A673 (cell line): ENCODE data around the gene PGC. TPM values are rescaled to one million over a fixed set of nuclear protein-coding genes. Genes with fewer than 3 reads are reported as not detected.
A peak's percentile ranks its signal among the peaks of the same experiment; 100 is the strongest.
"Not testable (repeated sequence)": the region's sequence is repeated elsewhere in the genome, so short reads cannot be mapped to it uniquely, and the experiment has no call there.

Experiments used
- BruUV-seq: library from RNA; stranded (reverse); fragments of 400-500 nt; replicated peaks from 2 replicates; lab custom pipeline; 2021; lab: Mats Ljungman, UMichigan
- CTCF ChIA-PET: fragments of 300-600 bp; sonication (Branson Sonifier 250); formaldehyde crosslinking; loops from one replicate; lab custom pipeline; 2022; ENCODE audit warnings: antibody characterized with exemption; lab: Charles Lee
- POLR2A ChIA-PET: fragments of 300-600 bp; sonication (Branson Sonifier 250); formaldehyde crosslinking; loops from one replicate; lab custom pipeline; 2022; ENCODE audit warnings: antibody characterized with exemption; ENCODE audit not compliant: low non-redundant PET; lab: Charles Lee
- DNase-seq: peaks from one replicate; pipeline ENCODE4 v3.0.0-alpha.2; 2015; ENCODE audit warnings: low spot score
- H3K27ac ChIP-seq: fragments of 200-600 bp; sonication (generic); 2 replicates; pipeline ENCODE4 v1.5.1; 2016; ENCODE audit warnings: mixed run types, low read depth, mild to moderate bottlenecking, mixed read lengths, antibody characterized with exemption, low read length; ENCODE audit not compliant: poor library complexity, severe bottlenecking
- H3K27me3 ChIP-seq: fragments of 200-600 bp; sonication (generic); replicated peaks from 2 replicates; pipeline ENCODE4 v1.6.1; 2017; ENCODE audit warnings: mixed run types, low read depth, mild to moderate bottlenecking, mixed read lengths, antibody characterized with exemption, low read length; ENCODE audit not compliant: insufficient read depth, poor library complexity
- H3K36me3 ChIP-seq: fragments of 200-600 bp; sonication (generic); 2 replicates; pipeline ENCODE4 v1.6.1; 2016; ENCODE audit warnings: mixed run types, mild to moderate bottlenecking, mixed read lengths, antibody characterized with exemption, low read length; ENCODE audit not compliant: insufficient read depth, poor library complexity, severe bottlenecking
- H3K4me1 ChIP-seq: fragments of 200-600 bp; sonication (generic); 2 replicates; pipeline ENCODE4 v1.6.1; 2017; ENCODE audit warnings: mixed run types, mild to moderate bottlenecking, mixed read lengths, antibody characterized with exemption, low read length; ENCODE audit not compliant: insufficient read depth, poor library complexity, severe bottlenecking
- H3K4me3 ChIP-seq: fragments of 200-600 bp; sonication (generic); 2 replicates; pipeline ENCODE4 v1.5.1; 2016; ENCODE audit warnings: low read depth, mixed run types, mild to moderate bottlenecking, mixed read lengths, low read length; ENCODE audit not compliant: poor library complexity, severe bottlenecking
- H3K9me3 ChIP-seq: fragments of 200-600 bp; sonication (generic); 2 replicates; pipeline ENCODE4 v1.6.1; 2016; ENCODE audit warnings: mixed run types, low read depth, mild to moderate bottlenecking, mixed read lengths, antibody characterized with exemption, low read length; ENCODE audit not compliant: poor library complexity, severe bottlenecking
- EZH2 ChIP-seq: fragments of 200-600 bp; sonication (generic); IDR thresholded peaks from 2 replicates; pipeline ENCODE4 v1.6.1; 2017; ENCODE audit warnings: borderline replicate concordance, low read depth, mild to moderate bottlenecking, mixed read lengths, antibody characterized with exemption, low read length; ENCODE audit not compliant: poor library complexity, severe bottlenecking
- intact Hi-C: fragments of 100-400 bp; cut with micrococcal nuclease; formaldehyde crosslinking; loops from one replicate; pipeline ENCODE4 v1.10.0; 2022; ENCODE audit not compliant: unreplicated experiment
- total RNA-seq: library from RNA; stranded (reverse); gene quantifications from 2 replicates; pipeline ENCODE4 v1.2.3, GENCODE V29; 2021
- TF ChIP-seq, protein P1 (sequence below): fragments of 300-800, 200-600 bp; sonication (generic); conservative IDR thresholded peaks from 2 replicates; pipeline ENCODE4 v1.5.1; 2017; ENCODE audit warnings: low read depth, mild to moderate bottlenecking, antibody characterized with exemption, low read length, moderate library complexity, mixed read lengths

The PGC gene
- total RNA-seq, 1 experiment from 2014 or later, result not detected

DNA sequence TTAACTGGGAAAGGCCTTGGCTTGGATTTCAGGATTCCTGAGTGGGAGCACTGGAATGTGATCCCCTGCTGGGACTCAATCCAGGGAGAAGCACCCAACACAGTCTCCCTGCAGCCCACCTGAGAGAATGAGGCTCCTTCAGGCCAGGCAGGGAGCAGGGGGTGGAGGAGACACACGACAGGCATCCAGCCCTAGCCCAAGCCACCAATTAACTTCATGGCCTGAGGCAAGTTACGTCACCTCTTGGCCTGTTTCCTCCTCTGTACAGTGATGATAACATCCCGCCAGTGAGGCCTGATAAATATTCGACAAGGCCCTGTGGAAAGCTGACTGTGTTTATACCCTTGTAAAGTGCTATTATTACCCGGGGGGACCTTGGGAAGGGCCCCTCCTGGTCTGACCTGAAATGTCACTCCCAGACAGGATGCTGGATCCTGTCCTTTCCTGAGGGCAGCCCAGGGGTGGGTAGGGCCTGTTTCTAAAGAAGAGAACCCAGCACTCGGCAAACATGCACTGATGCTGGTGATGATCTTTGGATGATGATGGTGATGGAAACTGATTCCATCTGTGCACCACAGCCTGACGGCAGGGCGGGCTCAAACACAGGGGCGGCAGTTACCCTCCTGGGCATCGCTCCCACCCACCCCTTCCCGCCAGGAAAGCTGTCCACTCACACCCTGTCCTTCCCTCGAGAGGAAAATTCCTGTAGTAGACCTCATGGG, 20.1 kb upstream of the PGC start:
- Histone ChIP-seq H3K27me3 (no peaks in the 10 kb centered on the region), H3K9me3 (no peaks in the 10 kb centered on the region), H3K36me3 (no peaks in the 10 kb centered on the region), H3K4me1 (peaks cover 5% of the 10 kb centered on the region), H3K4me3 (no peak overlapping the region), H3K27ac (no peak overlapping the region)
- BruUV-seq, result no TSS peak
- ChIA-PET POLR2A (interaction anchor here (0.6 kb wide), 1 partner anchor 33 kb away, joined by 6 read pairs; no protein-coding TSS in a partner anchor), CTCF (interaction anchor here (0.7 kb wide), 1 partner anchor 1251 kb away, joined by 3 read pairs; no protein-coding TSS in a partner anchor)
- intact Hi-C loops, result no loop called here
- DNase-seq, result no peak
- no peak for TF ChIP-seq EZH2
- TF ChIP-seq, protein P1, sequence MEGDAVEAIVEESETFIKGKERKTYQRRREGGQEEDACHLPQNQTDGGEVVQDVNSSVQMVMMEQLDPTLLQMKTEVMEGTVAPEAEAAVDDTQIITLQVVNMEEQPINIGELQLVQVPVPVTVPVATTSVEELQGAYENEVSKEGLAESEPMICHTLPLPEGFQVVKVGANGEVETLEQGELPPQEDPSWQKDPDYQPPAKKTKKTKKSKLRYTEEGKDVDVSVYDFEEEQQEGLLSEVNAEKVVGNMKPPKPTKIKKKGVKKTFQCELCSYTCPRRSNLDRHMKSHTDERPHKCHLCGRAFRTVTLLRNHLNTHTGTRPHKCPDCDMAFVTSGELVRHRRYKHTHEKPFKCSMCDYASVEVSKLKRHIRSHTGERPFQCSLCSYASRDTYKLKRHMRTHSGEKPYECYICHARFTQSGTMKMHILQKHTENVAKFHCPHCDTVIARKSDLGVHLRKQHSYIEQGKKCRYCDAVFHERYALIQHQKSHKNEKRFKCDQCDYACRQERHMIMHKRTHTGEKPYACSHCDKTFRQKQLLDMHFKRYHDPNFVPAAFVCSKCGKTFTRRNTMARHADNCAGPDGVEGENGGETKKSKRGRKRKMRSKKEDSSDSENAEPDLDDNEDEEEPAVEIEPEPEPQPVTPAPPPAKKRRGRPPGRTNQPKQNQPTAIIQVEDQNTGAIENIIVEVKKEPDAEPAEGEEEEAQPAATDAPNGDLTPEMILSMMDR, result no peak

DNA sequence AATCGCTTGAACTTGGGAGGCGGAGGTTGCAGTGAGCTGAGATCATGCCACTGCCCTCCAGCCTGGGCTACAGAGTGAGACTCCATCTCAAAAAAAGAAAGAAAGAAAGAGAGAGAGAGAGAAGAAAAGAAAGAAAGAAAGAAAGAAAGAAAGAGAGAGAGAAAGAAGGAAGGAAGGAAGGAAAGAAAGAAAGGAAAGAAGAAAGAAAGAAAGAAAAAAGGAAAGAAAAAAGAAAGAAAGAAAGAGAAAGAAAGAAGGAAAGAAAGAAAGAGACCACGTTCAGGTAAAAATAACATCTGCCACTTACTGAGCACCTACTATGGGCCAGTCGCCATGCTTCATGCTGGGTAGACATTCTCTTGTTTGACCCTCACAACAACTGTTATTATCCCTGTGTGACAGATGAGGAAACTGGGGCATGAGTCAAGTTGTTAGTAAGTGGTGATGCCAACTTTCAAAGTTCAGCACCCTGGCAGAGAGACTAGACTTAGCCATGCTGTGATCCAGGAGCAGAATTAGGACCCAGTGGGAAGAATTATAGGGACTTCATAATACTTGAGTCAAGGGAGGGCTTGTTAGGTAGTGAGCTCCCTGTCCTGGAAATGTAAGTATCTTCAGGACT, 19.0 kb upstream of the PGC start:
- not testable (repeated sequence) for BruUV-seq

DNA sequence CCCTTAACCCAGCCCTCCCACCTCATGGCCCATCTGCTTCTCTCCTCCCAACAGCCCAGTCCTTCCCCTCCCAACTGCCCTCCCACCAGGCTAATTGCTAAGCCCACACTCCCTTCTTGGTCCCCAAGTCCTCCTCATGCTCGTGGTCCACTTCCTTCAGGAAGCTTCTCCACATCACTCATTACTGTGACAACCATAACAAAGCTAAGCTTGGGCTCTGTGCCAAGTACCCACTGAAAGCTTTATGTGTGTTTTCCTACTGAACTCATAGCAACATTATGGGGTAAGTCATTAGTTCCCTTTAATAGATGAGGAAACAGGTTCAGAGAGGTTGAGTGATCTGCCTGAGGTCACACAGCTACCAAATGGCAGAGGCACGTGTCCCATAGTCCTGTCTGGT, 16.3 kb upstream of the PGC start:
- BruUV-seq, result no TSS peak
- Histone ChIP-seq H3K36me3 (no peaks in the 10 kb centered on the region), H3K27ac (no peak overlapping the region), H3K4me3 (no peak overlapping the region), H3K27me3 (no peaks in the 10 kb centered on the region), H3K4me1 (peaks cover 5% of the 10 kb centered on the region), H3K9me3 (no peaks in the 10 kb centered on the region)
- intact Hi-C loops, result no loop called here
- ChIA-PET CTCF (no interaction called here), POLR2A (no interaction called here)
- TF ChIP-seq EZH2, result no peak
- TF ChIP-seq, protein P1, result no peak
- peak; percentile 48 for DNase-seq

More for the DNA sequence above, 19.0 kb upstream of the PGC start:
- H3K27ac ChIP-seq, H3K27me3 ChIP-seq, DNase-seq, H3K4me1 ChIP-seq, POLR2A ChIA-PET, H3K9me3 ChIP-seq, H3K36me3 ChIP-seq, H3K4me3 ChIP-seq, intact Hi-C loops: not testable (repeated sequence)
- CTCF ChIA-PET, result interaction anchor here (0.6 kb wide), 1 partner anchor 61 kb away, joined by 3 read pairs; no protein-coding TSS in a partner anchor
